ENCODE measurements around the gene NEUROG1. TPM values are rescaled to one million over a fixed set of nuclear protein-coding genes. Genes with fewer than 3 reads are reported as not detected.

The NEUROG1 gene
- total RNA-seq, 2 experiments from 2014 or later = not detected

Other genes starting within 250 kb of the NEUROG1 start
- 100 to 1,000 TPM; 281 to 327 TPM for gene MACROH2A1, start 136.7 kb downstream of the NEUROG1 start, total RNA-seq
- not detected for gene DCANP1, start 88.6 kb downstream of the NEUROG1 start, total RNA-seq
- gene TIFAB, start 83.6 kb downstream of the NEUROG1 start, total RNA-seq = not detected
- gene CXCL14, start 43.0 kb upstream of the NEUROG1 start, total RNA-seq = not detected